K562 (cell line): ENCODE measurements around the gene ENOX2. TPM values are rescaled to one million over a fixed set of nuclear protein-coding genes. Genes with fewer than 3 reads are reported as not detected.

Source experiments
- ARID1B ChIP-seq: fragments of 450-650 bp; IDR thresholded peaks from 2 replicates; pipeline ENCODE4 v1.6.1; 2016; ENCODE audit warnings: antibody characterized with exemption, mild to moderate bottlenecking, inconsistent platforms
- BCL6 ChIP-seq: fragments of 250-450 bp; sonication (Bioruptor Pico); IDR thresholded peaks from 2 replicates; pipeline ENCODE4 v1.4.0; 2020
- C11orf30 ChIP-seq: fragments of 450-650 bp; IDR thresholded peaks from 2 replicates; pipeline ENCODE4 v1.6.1; 2016; ENCODE audit warnings: low read depth, mild to moderate bottlenecking
- CBX8 ChIP-seq: fragments of 200-600 bp; sonication (generic); IDR thresholded peaks from 2 replicates; pipeline ENCODE4 v1.6.1; 2012; ENCODE audit warnings: borderline replicate concordance, mixed run types, low read depth, mild to moderate bottlenecking, moderate library complexity, mixed read lengths, low read length, control low read depth, inconsistent platforms; ENCODE audit not compliant: poor library complexity, severe bottlenecking; ENCODE audit errors: extremely low read depth
- CEBPB ChIP-seq: fragments of 450-650 bp; IDR thresholded peaks from 2 replicates; pipeline ENCODE4 v1.6.1; 2016; ENCODE audit warnings: missing genetic modification characterization, missing compliant biosample characterization
- ERF ChIP-seq: fragments of 450-650 bp; formaldehyde crosslinking; IDR thresholded peaks from 2 replicates; pipeline ENCODE4 v1.4.0; 2020; ENCODE audit warnings: mild to moderate bottlenecking, mixed read lengths
- FOSL1 ChIP-seq: fragments of 200-800 bp; sonication (Bioruptor generic); conservative IDR thresholded peaks from 2 replicates; pipeline ENCODE4 v1.6.1; 2016; ENCODE audit warnings: missing genetic modification characterization, missing compliant biosample characterization
- GATA2 ChIP-seq: sonication (generic); formaldehyde crosslinking; IDR thresholded peaks from 2 replicates; pipeline ENCODE4 v1.4.0; 2020; ENCODE audit warnings: mild to moderate bottlenecking, missing genetic modification reagents
- KDM1A ChIP-seq, 2 experiments: fragments of 450-650 bp; IDR thresholded peaks; 2 replicates each; pipeline ENCODE4 v1.6.1; 2016; ENCODE audit warnings: mild to moderate bottlenecking in 2 of 2
- KLF6 ChIP-seq: fragments of 250-450 bp; sonication (Bioruptor Pico); IDR thresholded peaks from 2 replicates; pipeline ENCODE4 v1.4.0; 2020; ENCODE audit warnings: mild to moderate bottlenecking, moderate library complexity, borderline replicate concordance
- NFE2 ChIP-seq: IDR thresholded peaks from 2 replicates; pipeline ENCODE4 v1.6.1; 2014; ENCODE audit warnings: antibody characterized with exemption, low read depth
- NR3C1 ChIP-seq: sonication (generic); formaldehyde crosslinking; IDR thresholded peaks from 2 replicates; pipeline ENCODE4 v1.8.1; 2022; ENCODE audit warnings: missing genetic modification reagents
- PHB ChIP-seq: fragments of 250-450 bp; sonication (Bioruptor Pico); IDR thresholded peaks from 2 replicates; pipeline ENCODE4 v1.5.0; 2021
- RCOR1 ChIP-seq, 2 experiments: IDR thresholded peaks; 2 replicates each; pipeline ENCODE4 v1.6.1; 2012; ENCODE audit warnings: low read depth in 2 of 2, low read length in 2 of 2, borderline replicate concordance in 1 of 2, improper control_type of control experiment in 1 of 2
- SLC30A9 ChIP-seq: fragments of 250-450 bp; sonication (Bioruptor Pico); IDR thresholded peaks from 2 replicates; pipeline ENCODE4 v1.8.0; 2022; ENCODE audit warnings: mild to moderate bottlenecking, moderate library complexity
- TCF7L2 ChIP-seq: fragments of 150-350 bp; IDR thresholded peaks from 2 replicates; pipeline ENCODE4 v1.6.1; 2016; ENCODE audit warnings: low read depth, mild to moderate bottlenecking, low read length, moderate library complexity
- TRIM24 ChIP-seq, 2 experiments: fragments of 450-650 bp; IDR thresholded peaks; 2 replicates each; pipeline ENCODE4 v1.6.1; 2016
- YBX1 ChIP-seq: fragments of 450-650 bp; IDR thresholded peaks from 2 replicates; pipeline ENCODE4 v1.7.1; 2016; ENCODE audit warnings: mild to moderate bottlenecking
- ZNF384 ChIP-seq: IDR thresholded peaks from 2 replicates; pipeline ENCODE4 v1.6.1; 2012; ENCODE audit warnings: low read depth, low read length, improper control_type of control experiment
- ZNF57 ChIP-seq: fragments of 450-650 bp; formaldehyde crosslinking; IDR thresholded peaks from 2 replicates; pipeline ENCODE4 v1.4.0; 2020; ENCODE audit warnings: mild to moderate bottlenecking, moderate library complexity
- polyA plus RNA-seq, 8 experiments: library from polyadenylated mRNA; depleted of rRNA in 4 of 8; stranded (reverse) in 5 of 8; unstranded in 3 of 8; fragments of >200 nt; fragmentation: Nextera tagmentation in 2 of 8; fragmentation: Illumina TruSeq in 1 of 8; extraction: Ambion mirVana in 2 of 8; extraction: Trizol in 1 of 8; gene quantifications; 2 replicates each; pipeline versions ENCODE4 v1.2.1 to v1.2.3, GENCODE V29; 2011 to 2014; ENCODE audit warnings: inconsistent platforms in 1 of 8, missing spikeins in 1 of 8
- total RNA-seq, 7 experiments: library from RNA; depleted of rRNA in 6 of 7; stranded (reverse); fragments of >200 nt in 6 of 7; fragmentation: Illumina TruSeq in 2 of 7; extraction: Trizol in 2 of 7; gene quantifications; 2 replicates each; pipeline versions ENCODE4 v1.2.1 to v1.2.3, GENCODE V29; 2011 to 2021; ENCODE audit warnings: low replicate concordance in 1 of 7

The ENOX2 gene
- total and polyA plus RNA-seq, 9 of the 15 experiments (the other 6 are each of a cell fraction or from before 2014, with no cell fraction given): 6.1 to 24.0 (median 13.8) TPM

GRCh38 chrX:130772105-130772775 lies 130.8 kb downstream of the ENOX2 start (continued):
- TF ChIP-seq CBX8 (no peak), ERF (CRISPR knock-in tag) (no peak), TCF7L2 (no peak), FOSL1 (tag) (peak; percentile 50), CEBPB (tag) (peak; percentile 39; the same call in 1 of the 2 replicates), PHB (no peak), NR3C1 (CRISPR knock-in tag) (no peak), ZNF384 (no peak), YBX1 (no peak), GATA2 (CRISPR knock-in tag) (peak; percentile 50; the same call in 1 of the 2 replicates), ZNF57 (CRISPR knock-in tag) (no peak), NFE2 (peak; percentile 92), TRIM24 (IDR thresholded peaks at IDR 0.05) (no peak), KDM1A (IDR thresholded peaks at IDR 0.05) (peak; percentile 77 to 79), KLF6 (no peak), BCL6 (no peak), SLC30A9 (CRISPR knock-in tag) (no peak), C11orf30 (peak; percentile 71), ARID1B (peak; percentile 75), RCOR1 (IDR thresholded peaks at IDR 0.05; ENCODE audit: borderline replicate concordance in 1 of 2, low read depth in 2 of 2, low read length in 2 of 2) (peak in 1 of 2 experiments; percentile 87; a peak in 2 of 4 replicates)
- TF ChIP-seq, all 486 proteins: peak for 30
